HL-60 (cell line): ENCODE results near the gene SVOP.
"Not testable (repeated sequence)": the region's sequence is repeated elsewhere in the genome, so short reads cannot be mapped to it uniquely, and the experiment has no call there.

Experiments used
- DNase-seq, 2 experiments: peaks; one replicate each; pipeline ENCODE4 v3.0.0-alpha.2; 2010 to 2020; ENCODE audit warnings: low read depth in 1 of 2, low spot score in 1 of 2
- H3K27ac ChIP-seq: fragments of 250-450 bp; sonication (Bioruptor Pico); replicated peaks from 2 replicates; pipeline ENCODE4 v1.5.1; 2020; ENCODE audit warnings: mild to moderate bottlenecking, moderate library complexity
- H3K27me3 ChIP-seq: fragments of 250-450 bp; sonication (Bioruptor Pico); 2 replicates; pipeline ENCODE4 v1.5.1; 2021; ENCODE audit warnings: mild to moderate bottlenecking, moderate library complexity; ENCODE audit not compliant: insufficient read depth, poor library complexity, severe bottlenecking
- H3K4me3 ChIP-seq: replicated peaks from 2 replicates; pipeline ENCODE4 v1.5.1; 2011; ENCODE audit warnings: mild to moderate bottlenecking, control low read depth, low read length; ENCODE audit not compliant: insufficient read depth
- CTCF ChIP-seq: IDR thresholded peaks from one replicate; pipeline ENCODE4 v1.5.1; 2011; ENCODE audit warnings: low read length, control low read depth, inconsistent platforms; ENCODE audit not compliant: insufficient read depth
- GABPA ChIP-seq: IDR thresholded peaks from 2 replicates; pipeline ENCODE4 v1.6.1; 2012; ENCODE audit warnings: low read depth
- POLR2AphosphoS5 ChIP-seq: IDR thresholded peaks from 2 replicates; pipeline ENCODE4 v1.6.1; 2012; ENCODE audit warnings: low read depth
- REST ChIP-seq: IDR thresholded peaks from 2 replicates; pipeline ENCODE4 v1.6.1; 2012; ENCODE audit warnings: low read depth; ENCODE audit not compliant: insufficient replicate concordance
- SPI1 ChIP-seq: IDR thresholded peaks from 2 replicates; pipeline ENCODE4 v1.6.1; 2012; ENCODE audit warnings: low read depth, mild to moderate bottlenecking, borderline replicate concordance

Gene SVOP

GRCh38 chr12:109033239-109034196 lies 12.7 kb upstream of the SVOP start:
- TF ChIP-seq SPI1 (no peak), REST (no peak), POLR2AphosphoS5 (no peak), GABPA (no peak), CTCF (no peak)
- Histone ChIP-seq H3K27ac (no peak overlapping the region), H3K4me3 (no peak overlapping the region), H3K27me3 (no peaks in the 10 kb centered on the region)
- no peak for DNase-seq

GRCh38 chr12:109029411-109029810 lies 8.5 kb upstream of the SVOP start:
- no peak for TF ChIP-seq GABPA
- TF ChIP-seq SPI1, result no peak
- TF ChIP-seq POLR2AphosphoS5, result no peak
- no peak for TF ChIP-seq CTCF
- TF ChIP-seq REST, result no peak
- Histone ChIP-seq H3K4me3 (no peak overlapping the region), H3K27ac (no peak overlapping the region), H3K27me3 (no peaks in the 10 kb centered on the region)
- DNase-seq, result no peak

- not testable (repeated sequence) for H3K27ac ChIP-seq, H3K4me3 ChIP-seq, DNase-seq, H3K27me3 ChIP-seq
These were observed 7.8 kb upstream of the SVOP start for GRCh38 chr12:109028624-109029023.

GRCh38 chr12:109027767-109028166 lies 6.9 kb upstream of the SVOP start:
- Histone ChIP-seq H3K4me3 (no peak overlapping the region), H3K27ac (no peak overlapping the region), H3K27me3 (no peaks in the 10 kb centered on the region)
- DNase-seq, result no peak
- TF ChIP-seq REST (no peak), SPI1 (peak; percentile 67; the same call in 1 of the 2 replicates), CTCF (no peak), POLR2AphosphoS5 (no peak), GABPA (no peak)
